PC-3 (cell line): Measurements from ENCODE around the gene SEC14L1. TPM values are rescaled to one million over a fixed set of nuclear protein-coding genes. Genes with fewer than 3 reads are reported as not detected.

ENCODE experiments used
- ATAC-seq: fragments of 200-7000 bp; cut with Tn5 transposase; 2 replicates; pipeline ENCODE4 v1.9.1; 2020; ENCODE audit warnings: mild to moderate bottlenecking, moderate library complexity
- BruUV-seq: library from RNA; stranded (reverse); fragments of 400-500 nt; replicated peaks from 2 replicates; lab custom pipeline; 2021; lab: Mats Ljungman, UMichigan
- CTCF ChIA-PET: fragments of 300-600 bp; sonication (Branson Sonifier 250); formaldehyde crosslinking; loops from one replicate; lab custom pipeline; 2022; ENCODE audit warnings: antibody characterized with exemption; lab: Charles Lee
- POLR2A ChIA-PET: fragments of 300-600 bp; sonication (Branson Sonifier 250); formaldehyde crosslinking; loops from one replicate; lab custom pipeline; 2022; ENCODE audit warnings: antibody characterized with exemption; ENCODE audit not compliant: unreplicated experiment; lab: Charles Lee
- DNase-seq: peaks from one replicate; pipeline ENCODE4 v3.0.0-alpha.2; 2015
- H2AFZ ChIP-seq: fragments of 300-600 bp; sonication (generic); 2 replicates; pipeline ENCODE4 v1.6.0; 2016; ENCODE audit warnings: antibody characterized with exemption, low read length
- H3F3A ChIP-seq: fragments of 300-600 bp; sonication (generic); one replicate; pipeline ENCODE4 v1.6.0; 2017; ENCODE audit warnings: antibody characterized with exemption, low read length, control low read depth, mild to moderate bottlenecking; ENCODE audit not compliant: unreplicated experiment
- H3K27ac ChIP-seq: fragments of 300-600 bp; sonication (generic); 2 replicates; pipeline ENCODE4 v1.5.1; 2016; ENCODE audit warnings: mild to moderate bottlenecking, low read length
- H3K27me3 ChIP-seq: fragments of 300-600 bp; sonication (generic); 2 replicates; pipeline ENCODE4 v1.6.1; 2016; ENCODE audit warnings: low read length, mixed read lengths
- H3K36me3 ChIP-seq: fragments of 300-600 bp; sonication (generic); 2 replicates; pipeline ENCODE4 v1.6.1; 2016; ENCODE audit warnings: low read depth, mixed run types, low read length, mixed read lengths
- H3K4me1 ChIP-seq: fragments of 300-600 bp; sonication (generic); 2 replicates; pipeline ENCODE4 v1.5.1; 2016; ENCODE audit warnings: low read length; ENCODE audit not compliant: insufficient read depth
- H3K4me2 ChIP-seq: fragments of 300-600 bp; sonication (generic); 2 replicates; pipeline ENCODE4 v1.6.0; 2016; ENCODE audit warnings: low read length
- H3K4me3 ChIP-seq: fragments of 300-600 bp; sonication (generic); 2 replicates; pipeline ENCODE4 v1.5.1; 2016; ENCODE audit warnings: mild to moderate bottlenecking, low read length, mixed read lengths
- H3K79me2 ChIP-seq: fragments of 300-600 bp; sonication (generic); 2 replicates; pipeline ENCODE4 v1.6.1; 2017; ENCODE audit warnings: low read length, mixed read lengths
- H3K9ac ChIP-seq: fragments of 300-600 bp; sonication (generic); 2 replicates; pipeline ENCODE4 v1.6.0; 2016; ENCODE audit warnings: mild to moderate bottlenecking, low read length
- H3K9me2 ChIP-seq: fragments of 300-600 bp; sonication (generic); replicated peaks from 2 replicates; pipeline ENCODE4 v1.6.1; 2016; ENCODE audit warnings: mixed run types, low read length, mixed read lengths
- H3K9me3 ChIP-seq: fragments of 300-600 bp; sonication (generic); 2 replicates; pipeline ENCODE4 v1.6.1; 2016; ENCODE audit warnings: low read length, mixed read lengths
- H4K20me1 ChIP-seq: fragments of 300-600 bp; sonication (generic); 2 replicates; pipeline ENCODE4 v1.6.1; 2016; ENCODE audit warnings: low read length, mixed read lengths
- CTCF ChIP-seq: fragments of 300-600 bp; sonication (generic); conservative IDR thresholded peaks from 2 replicates; pipeline ENCODE4 v1.5.1; 2017; ENCODE audit warnings: antibody characterized with exemption, low read depth, mild to moderate bottlenecking, low read length
- EZH2 ChIP-seq: fragments of 300-600 bp; sonication (generic); IDR thresholded peaks from one replicate; pipeline ENCODE4 v1.6.1; 2017; ENCODE audit warnings: antibody characterized with exemption, mild to moderate bottlenecking, low read length; ENCODE audit not compliant: unreplicated experiment
- EZH2phosphoT487 ChIP-seq: fragments of 300-600 bp; sonication (generic); IDR thresholded peaks from 2 replicates; pipeline ENCODE4 v1.6.1; 2018; ENCODE audit warnings: mild to moderate bottlenecking, antibody characterized with exemption, low read length, borderline replicate concordance
- intact Hi-C: fragments of 100-400 bp; cut with micrococcal nuclease; formaldehyde crosslinking; loops from 2 replicates; pipeline ENCODE4 v1.9.0; 2023
- total RNA-seq: library from RNA; depleted of rRNA; stranded (reverse); fragments of >200 nt; gene quantifications from 2 replicates; pipeline ENCODE4 v1.2.3, GENCODE V29; 2014

Gene SEC14L1
- total RNA-seq, 1 experiment from 2014 or later = 39.8 TPM

- intact Hi-C loops = no loop called here
- H3K27ac ChIP-seq = no peak overlapping the region
- H3F3A ChIP-seq = peaks cover 6% of the 10 kb centered on the region
- peaks cover 14% of the 10 kb centered on the region for H3K4me1 ChIP-seq
- ChIA-PET POLR2A (no interaction called here), CTCF (no interaction called here)
- H3K4me3 ChIP-seq = no peak overlapping the region
- no peaks in the 10 kb centered on the region for H3K79me2 ChIP-seq
- DNase-seq (no peak), ATAC-seq (no peak)
- no peak overlapping the region for H2AFZ ChIP-seq
- no peak overlapping the region for H3K9ac ChIP-seq
- no peak overlapping the region for H3K4me2 ChIP-seq
- no peak for TF ChIP-seq CTCF
- H3K36me3 ChIP-seq = no peaks in the 10 kb centered on the region
- no peaks in the 10 kb centered on the region for H4K20me1 ChIP-seq
- no peaks in the 10 kb centered on the region for H3K27me3 ChIP-seq
- no peaks in the 10 kb centered on the region for H3K9me2 ChIP-seq
- BruUV-seq = no TSS peak
- no peaks in the 10 kb centered on the region for H3K9me3 ChIP-seq
Measured at GRCh38 chr17:77231076-77231871, 90.5 kb downstream of the SEC14L1 start.

- Histone ChIP-seq H3K36me3 (no peaks in the 10 kb centered on the region), H3K4me3 (no peak overlapping the region), H3K27me3 (no peaks in the 10 kb centered on the region), H3K4me1 (peaks cover 14% of the 10 kb centered on the region), H2AFZ (peak overlapping the region; percentile 28; the same call in 1 of the 2 replicates), H3K79me2 (no peaks in the 10 kb centered on the region), H4K20me1 (no peaks in the 10 kb centered on the region), H3F3A (peaks cover 6% of the 10 kb centered on the region), H3K9ac (peak overlapping the region; percentile 51), H3K4me2 (peak overlapping the region; percentile 19; the same call in 1 of the 2 replicates), H3K9me2 (no peaks in the 10 kb centered on the region), H3K27ac (peak overlapping the region; percentile 87), H3K9me3 (no peaks in the 10 kb centered on the region)
- DNase-seq (no peak), ATAC-seq (no peak)
- intact Hi-C loops = no loop called here
- ChIA-PET POLR2A (no interaction called here), CTCF (no interaction called here)
- TSS peak; percentile 65 for BruUV-seq
- TF ChIP-seq CTCF = no peak
- TF ChIP-seq EZH2 = no peak
- TF ChIP-seq EZH2phosphoT487 = no peak
Measured at GRCh38 chr17:77233127-77233526, 92.4 kb downstream of the SEC14L1 start.
